NCI-H2171 (cell line): Measurements from ENCODE around the gene TEAD1.

Source experiments
- DNase-seq: peaks from one replicate; lab custom pipeline; 2025; lab: John Stamatoyannopoulos, UW

Gene TEAD1

DNA sequence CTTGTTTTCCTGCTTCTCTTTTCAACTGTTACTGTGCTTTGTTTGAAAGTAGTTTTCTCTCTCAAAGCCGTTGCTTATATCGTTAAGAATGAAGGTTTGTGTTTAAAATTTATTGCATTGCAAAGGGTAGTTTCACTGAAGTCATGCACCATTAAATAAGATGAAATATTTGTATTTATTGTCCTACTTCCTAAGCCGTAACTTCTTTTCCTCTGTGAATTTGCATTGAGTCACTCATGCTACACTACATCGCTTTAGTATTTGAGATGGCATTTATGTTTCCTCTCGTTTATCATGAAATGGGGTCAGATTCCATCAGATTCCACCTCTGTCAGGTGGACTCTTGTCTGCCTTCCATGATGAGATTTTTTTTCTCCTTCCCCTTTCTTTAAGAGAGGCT lies 269.1 kb downstream of the TEAD1 start:
- DNase-seq, result no peak

DNA sequence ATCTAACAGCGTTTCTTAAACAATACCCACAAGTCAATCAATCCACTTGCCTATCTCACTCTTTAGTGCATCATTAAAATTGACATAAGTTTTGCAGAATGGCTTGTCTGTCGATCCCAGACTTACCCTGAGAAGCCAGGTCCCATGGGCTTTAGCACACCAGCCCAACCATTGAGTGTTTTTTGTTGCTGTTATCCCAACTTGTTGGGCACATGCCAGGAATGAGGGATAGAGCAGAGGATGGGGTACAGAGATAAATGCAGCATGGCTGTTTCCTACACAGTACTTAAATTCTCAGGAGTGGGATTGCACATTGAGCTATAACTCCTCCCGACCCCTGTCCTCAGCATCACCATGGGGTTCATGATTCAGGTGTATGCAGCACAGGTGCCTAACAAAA lies 270.7 kb downstream of the TEAD1 start:
- no peak for DNase-seq

DNA sequence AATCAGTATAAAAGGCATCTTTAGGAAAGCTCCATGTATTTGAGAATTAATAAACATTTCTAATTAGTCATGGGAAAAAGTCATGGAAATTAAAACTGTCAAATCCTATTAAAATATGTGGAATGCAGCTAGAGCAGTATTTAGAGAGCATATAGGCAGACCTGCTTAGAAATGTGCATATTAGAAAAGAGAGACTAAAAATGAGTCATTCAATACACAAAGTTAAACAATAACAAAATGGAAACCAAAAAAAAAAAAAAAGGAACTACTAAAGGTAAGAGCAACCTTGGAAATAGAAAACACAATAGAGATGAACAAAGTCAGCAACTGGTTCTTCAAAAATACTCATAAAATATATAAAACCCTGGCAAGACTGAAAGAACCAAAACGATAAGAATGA lies 275.2 kb downstream of the TEAD1 start:
- DNase-seq, result no peak

DNA sequence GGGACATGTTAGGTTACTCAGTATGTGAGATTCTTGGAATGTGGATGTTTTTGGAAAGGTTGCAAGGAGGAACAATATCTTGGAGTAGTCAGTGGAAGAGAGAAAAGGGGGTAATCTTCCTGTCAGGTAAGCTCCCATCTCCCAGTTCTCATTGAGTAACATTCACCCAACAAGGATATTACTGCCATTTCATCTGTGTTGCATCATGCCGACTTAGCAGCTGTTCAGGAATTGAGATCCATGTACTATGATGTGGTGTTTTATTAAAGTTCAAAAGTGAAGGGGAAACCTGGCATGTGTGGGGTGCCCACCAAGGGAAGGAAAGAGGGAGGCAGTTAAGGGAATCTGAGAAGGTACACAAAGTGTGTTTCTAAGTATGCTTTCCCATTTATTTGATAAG lies 276.4 kb downstream of the TEAD1 start:
- no peak for DNase-seq

DNA sequence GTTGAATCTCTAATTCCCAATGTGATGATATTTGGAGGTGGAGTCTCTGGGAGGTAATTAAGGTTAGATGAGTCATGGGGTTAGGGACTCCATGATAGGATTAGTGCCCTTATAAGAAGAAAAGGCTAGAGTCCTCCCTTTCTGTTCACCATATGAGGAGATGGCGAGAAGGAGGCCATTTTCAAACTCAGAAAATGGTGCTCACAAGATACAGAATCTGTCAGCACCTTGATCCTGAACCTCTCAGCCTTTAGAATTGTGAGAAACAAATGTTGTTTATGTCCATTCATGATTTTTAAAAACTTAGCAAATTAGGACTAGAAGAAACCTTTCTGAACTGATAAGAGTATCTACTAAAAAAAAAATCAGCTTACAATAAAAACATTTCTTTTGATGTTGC lies 277.2 kb downstream of the TEAD1 start:
- no peak for DNase-seq

DNA sequence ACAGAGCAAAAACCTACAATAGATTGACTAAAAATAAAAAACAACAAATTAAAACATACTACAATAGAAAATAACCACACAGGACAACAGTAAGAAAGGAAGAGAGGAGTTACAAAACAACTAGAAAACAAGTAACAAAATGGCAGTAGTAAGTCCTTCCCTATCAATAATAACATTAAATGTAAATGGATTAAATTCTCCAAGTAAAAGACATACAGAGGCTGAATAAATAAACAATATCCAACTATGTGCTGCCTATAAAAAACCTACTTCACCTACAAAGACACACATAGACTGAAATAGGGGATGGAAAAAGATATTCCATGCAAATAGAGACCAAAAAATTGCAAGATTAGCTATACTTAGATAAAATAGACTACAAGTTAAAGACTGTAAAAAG lies 277.9 kb downstream of the TEAD1 start:
- DNase-seq, result no peak

DNA sequence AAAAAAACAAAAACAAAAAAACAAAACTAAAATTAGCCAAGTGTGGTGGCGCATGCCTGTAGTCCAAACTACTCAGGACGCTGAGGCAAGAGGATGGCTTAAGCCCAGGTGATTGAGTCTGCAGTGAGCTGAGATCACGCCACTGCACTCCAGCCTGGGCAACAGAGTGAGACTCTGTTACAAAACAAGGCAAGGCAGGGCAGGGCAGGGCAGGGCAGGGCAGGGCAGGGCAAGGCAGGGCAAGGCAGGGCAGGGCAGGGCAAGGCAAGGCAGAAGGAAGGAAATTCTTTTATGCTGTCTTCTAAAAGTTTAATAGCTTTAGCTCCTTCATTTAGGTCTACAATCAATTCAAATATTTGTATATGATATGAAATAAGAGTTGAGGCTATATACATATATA lies 284.8 kb downstream of the TEAD1 start:
- DNase-seq, result no peak

DNA sequence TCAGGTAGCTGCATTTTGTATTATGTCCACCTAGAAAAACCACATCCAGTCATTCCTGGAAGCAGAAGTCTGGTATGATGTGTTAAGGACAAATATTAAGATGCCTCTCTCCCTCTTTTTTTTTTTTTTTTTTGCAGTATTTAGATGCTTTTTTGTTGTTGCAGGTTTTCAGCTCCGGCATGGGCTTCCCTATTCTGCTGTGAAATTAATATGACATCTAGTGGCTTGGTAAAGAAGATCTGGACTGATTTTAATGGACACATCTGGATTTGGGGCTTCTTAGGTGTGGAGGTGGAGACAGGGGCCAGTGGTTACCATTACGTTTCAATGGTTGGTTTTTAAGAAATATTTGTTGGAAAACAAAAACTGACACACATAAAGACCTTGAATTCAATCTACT lies 287.4 kb downstream of the TEAD1 start:
- DNase-seq, result no peak

DNA sequence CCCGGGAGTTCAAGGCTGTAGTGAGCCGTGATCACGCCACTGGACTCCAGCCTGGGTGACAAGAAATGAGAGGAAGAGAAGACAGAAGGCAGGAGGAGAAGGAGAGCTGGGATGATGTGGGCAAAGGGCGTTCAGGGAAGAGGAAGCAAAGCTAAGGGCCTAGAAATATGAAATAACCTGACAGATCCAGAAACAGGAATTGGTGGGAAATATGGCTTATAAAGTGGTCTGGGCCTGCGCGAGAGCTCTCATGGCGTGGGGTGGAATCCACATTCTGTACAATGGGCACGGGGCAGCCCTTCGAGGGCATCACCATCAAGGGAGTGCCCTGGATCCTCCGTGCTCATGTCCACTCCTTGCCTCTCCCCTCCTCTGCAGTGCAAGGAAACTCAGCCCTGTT lies 288.1 kb downstream of the TEAD1 start:
- DNase-seq, result no peak

DNA sequence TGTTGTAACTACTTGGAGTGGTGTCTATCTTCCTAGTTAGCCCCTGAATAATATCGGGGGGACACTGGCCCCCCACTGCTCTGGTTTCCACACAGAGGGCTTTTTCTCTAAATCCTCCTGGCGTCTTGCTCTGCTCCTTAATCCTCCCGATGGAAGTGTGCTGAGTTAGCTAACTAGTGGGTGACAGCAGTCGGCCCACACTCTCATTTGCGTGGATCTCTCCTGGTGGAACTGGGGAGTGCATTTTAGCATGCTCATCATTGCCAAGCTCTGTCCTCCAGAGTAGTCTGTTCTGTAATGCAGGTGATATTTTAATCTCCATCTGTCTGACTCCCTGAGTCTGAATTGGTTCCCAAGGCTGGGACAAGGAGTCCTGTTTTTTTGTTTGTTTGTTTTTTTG lies 288.8 kb downstream of the TEAD1 start:
- no peak for DNase-seq

DNA sequence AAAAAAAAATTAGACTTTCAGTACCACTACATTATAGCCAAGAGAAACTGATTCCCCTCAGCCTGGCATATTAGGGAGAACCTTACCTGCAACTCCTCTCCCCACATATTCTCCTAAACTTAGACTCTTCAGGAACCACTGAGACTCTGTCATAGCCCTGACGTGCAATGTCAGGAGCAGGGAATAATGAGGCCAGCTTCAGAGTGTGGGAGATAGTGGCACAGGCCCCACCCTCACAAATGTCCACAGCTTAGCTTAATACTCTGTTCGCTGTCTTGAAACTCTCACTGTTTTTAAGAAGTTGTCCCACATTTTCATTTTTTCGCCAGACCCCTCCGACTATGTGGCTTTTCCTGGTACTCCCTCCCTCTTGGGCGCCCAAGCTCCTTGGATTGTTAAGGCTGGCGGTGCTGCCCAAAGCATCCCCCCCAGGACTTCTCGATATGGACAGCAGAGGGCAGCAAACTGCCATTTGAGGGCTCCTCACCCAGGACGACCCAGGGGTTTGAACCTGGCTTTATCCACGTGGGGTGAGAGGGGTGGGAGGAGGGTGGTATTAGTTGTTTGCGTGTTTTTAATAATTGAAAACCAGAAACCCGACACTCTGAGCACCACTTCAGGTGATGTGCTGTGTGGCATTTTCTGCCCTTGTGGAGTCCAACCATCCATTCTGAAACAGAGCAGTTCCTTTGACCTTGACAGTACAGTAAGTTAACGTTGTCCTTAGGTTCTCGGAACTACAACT lies 289.7 kb downstream of the TEAD1 start:
- DNase-seq, result no peak

DNA sequence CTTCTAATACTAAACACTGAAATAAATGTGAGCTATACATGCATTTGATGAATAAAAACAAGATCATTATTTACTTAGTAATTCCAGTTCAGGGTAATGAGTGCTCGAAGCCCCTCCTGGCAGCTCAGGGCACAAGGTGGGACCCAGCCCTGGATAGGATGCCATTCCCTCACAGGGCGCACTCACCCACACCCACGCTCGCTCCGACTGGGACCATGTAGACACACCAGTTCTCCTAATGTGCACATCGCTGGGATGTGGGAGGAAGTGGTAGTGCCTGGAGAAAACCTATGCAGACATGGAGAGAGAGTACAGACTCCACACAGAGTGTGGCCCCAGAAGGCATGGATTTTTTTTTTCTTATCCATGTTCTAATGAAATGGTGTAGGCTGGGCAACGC lies 290.4 kb downstream of the TEAD1 start:
- no peak for DNase-seq

DNA sequence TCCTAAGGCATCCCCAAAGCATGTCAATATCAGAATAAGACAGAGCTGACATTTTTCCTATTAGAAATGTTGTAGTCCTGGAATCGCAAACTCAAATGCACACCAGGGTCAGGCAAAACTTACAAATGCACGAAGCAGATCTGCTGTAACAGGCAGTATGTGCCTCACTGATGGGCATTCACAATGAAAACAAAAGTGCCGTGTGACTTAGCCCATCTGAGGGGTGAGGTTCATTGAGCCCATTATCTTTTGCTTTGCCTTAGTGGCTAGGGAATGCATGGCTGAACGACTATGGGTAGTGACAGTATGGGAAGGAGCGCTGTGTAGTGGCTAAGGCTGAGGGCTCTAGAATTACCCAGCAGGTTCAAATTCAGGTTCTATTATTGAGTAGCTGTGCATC lies 291.8 kb downstream of the TEAD1 start:
- no peak for DNase-seq

DNA sequence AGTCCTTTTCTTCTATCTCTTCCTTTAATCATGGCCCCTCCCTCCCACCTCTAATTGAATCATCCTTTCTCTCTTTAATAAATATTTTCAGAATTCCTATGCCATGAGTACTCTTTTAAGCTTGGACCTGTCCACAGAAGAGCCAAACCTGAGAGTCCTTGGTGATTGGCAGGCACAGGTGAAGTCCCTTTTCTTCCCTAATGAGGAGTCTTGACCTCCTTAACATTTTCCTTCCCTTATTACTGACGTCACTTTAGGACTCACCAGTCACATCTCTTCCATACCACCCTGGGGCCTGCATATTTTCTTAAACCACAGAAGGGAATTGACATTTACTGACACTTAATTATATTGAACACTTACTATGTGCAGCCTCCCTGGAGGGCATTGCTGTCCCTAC lies 293.9 kb downstream of the TEAD1 start:
- DNase-seq, result no peak

DNA sequence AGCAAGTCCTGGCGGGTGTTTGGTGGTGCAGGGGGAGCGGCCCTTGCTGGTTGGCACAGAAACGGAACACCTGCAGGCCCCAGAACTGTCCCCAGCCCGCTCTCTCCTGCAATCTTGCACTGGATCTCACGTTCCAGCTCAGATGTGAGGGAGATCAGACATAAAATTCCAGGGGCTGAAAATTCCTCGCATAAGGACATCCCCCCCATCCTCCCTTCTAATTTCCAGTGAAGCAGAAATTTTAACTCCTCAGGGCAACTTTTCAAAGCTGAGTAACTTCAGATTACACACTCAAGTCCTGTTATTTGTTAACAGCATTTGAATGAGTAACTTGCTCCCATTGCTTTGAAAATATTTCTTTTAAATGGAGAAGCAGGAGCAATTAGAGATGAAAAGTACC lies 294.6 kb downstream of the TEAD1 start:
- DNase-seq, result no peak

DNA sequence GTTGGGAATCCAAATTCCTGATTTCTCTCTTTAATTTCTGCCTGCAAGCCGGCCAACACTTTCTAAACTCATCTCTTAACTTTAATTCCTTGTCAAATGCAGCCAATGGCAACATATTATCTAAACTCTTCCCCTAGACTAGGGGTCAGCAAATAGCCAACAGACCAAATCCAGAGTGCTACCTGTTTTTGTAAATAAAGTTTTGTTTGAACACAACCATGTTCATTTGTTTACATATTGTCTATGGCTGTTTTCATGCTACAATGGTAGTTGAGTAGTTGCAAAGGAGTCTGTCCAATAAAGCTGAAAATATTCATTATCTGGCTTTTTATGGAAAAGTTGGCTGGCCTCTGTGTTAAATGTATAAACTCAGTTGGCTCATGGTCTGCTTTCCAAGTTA lies 297.7 kb downstream of the TEAD1 start:
- DNase-seq, result no peak

DNA sequence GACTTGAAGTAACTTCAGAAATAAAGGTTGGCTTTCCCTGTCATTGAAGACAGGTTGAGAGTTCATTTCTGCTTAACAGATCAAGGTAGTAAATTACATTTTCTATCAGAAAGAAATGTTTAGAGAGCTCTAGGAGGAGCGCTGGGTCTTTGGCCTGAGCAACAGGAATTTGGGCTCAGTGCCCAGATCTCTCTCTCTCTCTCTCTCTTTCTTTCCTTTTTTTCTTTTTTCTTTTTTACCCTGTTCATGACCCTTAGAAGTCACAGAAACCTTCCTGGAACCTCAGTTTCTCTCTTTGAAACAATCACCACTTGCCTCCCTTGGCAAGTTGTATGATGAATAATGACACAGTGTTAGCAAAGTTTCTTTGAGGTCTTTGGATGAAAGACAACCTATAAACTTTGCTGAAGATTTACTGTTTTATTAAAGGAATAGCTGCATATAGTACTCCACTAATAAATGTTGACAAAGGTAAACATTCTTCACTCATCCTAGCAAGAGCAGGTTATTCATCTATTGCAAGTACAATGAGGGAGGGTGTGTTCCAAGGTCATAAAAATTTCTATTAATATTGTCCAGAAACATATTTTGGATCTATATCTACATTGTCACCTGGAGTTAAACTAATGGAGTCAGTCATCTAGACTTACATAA lies 299.4 kb downstream of the TEAD1 start:
- DNase-seq, result no peak

DNA sequence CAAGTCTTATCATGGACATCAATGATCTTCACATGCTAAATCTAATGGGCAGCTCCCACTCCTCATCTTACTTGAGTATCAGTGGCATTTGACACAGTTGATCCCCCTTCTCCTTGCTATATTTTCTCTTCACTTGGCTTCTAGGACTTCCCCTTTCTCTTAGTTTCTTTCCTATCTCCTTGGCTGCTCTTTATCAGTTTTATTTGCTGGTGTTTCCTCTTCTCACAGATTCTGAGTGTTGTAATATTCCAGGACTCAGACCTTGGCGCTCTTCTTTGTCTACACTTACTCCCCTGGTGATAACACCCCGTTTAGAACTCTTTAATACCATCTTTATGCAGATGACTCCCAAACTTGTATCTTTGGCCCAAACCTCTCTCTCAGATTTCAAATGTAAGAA lies 301.0 kb downstream of the TEAD1 start:
- no peak for DNase-seq

DNA sequence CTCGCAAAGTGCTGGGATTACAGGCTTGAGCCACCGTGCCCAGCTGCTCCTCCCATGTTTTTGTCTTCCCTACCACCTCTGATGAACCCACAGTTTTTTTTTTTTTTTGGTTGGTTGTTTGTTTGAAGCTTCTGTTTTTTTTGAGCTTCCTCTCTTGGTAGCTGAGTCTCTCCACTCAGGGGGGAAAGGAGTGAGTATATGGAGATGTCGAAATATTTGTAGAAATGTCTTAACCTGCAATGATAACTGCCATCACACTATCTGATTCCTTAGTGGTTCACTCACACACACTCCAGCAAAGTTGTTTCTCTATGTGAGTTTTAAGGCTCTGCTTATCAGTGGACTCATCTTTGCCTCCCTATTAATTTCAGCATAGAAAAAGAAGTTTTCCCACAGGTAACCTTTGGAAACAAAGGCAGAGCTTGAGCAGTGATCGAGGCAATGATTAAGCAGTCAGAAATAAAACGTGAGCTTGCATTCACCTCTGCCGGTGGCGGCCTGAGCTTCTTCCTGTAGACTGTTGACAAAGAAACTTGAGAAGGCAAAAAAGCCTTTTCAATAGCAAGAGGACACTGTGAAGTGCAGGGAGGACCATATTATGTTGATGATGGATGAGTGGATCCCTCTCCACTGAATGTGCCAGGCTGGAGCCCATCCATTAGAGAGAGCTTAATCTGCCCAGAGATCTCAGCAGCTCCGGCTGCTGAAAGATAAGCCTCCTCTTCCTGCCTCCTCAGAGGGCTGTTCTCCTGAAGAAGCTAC lies 305.9 kb downstream of the TEAD1 start:
- no peak for DNase-seq

DNA sequence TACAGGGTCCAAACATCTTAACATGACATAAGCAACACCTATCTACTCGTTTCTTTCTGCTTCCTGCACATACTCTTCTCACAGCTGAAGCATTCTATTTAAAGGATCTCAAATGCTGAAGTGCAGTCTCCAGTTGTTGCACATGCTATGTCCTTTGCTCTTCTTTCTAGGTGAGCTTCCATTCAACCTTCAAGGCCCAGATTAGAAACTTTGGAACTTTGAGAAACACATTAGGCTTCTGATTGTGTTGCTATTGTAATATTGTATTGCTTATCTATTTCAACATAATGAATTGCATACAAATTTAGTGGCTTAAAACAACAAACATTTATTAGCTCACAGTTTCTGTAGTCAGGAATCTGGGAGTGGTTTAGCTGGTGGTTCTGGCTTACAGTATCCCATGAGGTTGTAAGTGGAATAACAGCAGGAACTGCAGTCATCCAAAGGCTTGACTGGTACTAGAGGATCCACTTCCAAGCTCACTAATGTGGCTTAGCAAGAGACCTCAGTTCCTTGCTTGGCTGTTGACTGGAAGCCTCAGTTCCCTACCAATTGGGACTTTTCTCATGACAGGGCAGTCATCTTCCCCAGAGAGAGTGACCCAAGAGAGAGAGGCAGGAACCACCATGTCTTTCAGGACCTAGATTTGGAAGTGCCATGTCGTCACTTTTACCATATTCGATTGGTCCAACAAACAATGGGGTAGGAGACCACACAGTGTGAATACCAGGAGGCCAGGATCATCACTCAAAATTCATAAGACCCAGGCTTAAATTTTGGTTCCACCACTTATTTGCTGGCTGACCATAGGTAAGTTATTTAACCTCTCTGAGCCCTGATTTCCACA lies 307.7 kb downstream of the TEAD1 start:
- no peak for DNase-seq

DNA sequence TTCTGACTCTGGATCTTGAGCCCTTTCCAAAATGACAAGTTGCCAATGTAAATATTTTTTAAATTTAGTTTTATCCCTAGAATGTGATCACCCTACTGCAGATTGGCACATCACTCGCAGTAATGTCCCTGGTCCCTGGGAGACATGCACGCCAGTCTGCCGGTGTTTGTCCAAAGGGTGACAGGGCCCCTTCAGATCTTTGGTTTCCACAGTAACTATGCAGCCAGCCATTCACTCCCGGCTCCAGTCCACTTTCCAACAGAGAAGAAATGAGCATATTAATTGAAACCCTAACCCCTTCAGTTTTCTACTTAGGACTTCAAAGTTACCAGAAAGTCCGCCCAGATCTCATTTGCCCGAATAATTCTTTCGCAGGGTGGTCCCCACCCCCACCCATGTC lies 309.1 kb downstream of the TEAD1 start:
- DNase-seq, result no peak

DNA sequence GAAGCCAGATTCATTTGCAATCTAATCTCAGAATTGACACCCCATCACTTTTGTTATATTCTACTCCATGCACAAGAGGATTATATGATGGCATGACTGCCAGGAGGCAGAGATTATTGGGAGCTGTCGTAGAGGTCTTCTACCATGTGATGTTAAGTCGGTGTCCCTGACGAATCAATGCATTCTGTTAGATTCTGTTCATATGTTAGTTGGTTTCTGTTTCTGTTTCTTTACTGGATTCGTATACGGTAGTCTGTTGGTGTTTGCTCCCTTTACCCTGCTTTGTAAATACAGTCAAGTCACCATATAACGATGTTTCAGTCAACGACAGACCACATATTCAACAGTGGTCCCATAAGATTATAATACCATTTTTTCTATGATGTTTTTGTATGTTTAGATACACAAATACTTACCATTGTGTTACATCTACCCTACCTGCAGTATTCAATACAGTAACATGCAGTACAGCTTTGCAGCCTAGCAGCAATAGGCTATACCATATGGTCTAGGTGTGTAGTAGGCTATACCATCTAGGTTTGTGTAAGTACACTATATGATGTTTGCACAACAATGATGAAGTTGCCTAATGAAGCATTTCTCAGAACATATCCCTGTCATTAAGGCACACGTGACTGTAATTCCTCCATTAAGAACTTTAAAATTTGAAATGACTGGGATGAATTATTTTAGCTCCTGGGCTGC lies 312.1 kb downstream of the TEAD1 start:
- no peak for DNase-seq
